Measurements from ENCODE around the gene CEACAM7. TPM values are rescaled to one million over a fixed set of nuclear protein-coding genes. Genes with fewer than 3 reads are reported as not detected.

Gene CEACAM7
- total RNA-seq, 1 experiment from 2014 or later: not detected

DNA sequence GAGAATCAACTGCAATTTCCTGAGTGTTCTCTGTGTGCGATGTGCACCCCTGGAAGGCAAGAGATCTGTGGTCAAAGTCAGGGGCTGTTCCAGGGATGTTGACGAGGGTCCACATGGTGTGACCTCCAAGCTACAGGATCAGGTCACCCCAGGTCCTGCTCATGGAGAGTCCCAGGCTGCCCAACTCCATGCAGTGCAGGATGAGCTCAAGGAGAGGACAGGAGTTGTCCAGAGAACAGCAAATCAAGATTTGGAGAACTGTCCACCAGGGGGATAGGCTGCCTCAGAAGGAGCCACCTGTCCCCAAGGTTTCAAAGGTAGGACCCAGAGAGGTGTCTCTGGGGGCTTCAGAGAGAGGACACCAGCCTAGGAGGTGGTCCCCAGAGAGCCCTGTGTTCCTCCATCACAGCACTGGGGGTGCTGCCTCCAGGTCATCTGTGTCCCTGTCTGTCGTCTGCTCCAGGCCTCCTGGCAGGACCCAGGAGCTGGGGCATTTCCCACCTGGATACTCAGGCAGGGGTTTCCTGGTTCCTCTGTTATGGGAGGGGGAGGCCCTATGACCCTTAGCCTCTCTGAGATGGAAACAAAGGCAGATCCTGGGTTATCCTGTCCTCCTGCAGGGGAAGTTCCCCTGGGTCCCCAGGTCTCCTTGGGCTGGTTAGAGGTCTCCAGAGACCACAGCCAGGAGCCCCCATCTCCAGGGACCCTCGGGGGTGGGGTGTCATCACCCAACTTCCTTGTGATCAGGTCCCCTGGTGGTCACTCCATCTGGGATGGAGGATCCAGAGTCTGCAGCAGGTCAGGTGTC lies 2.1 kb upstream of the CEACAM7 start:
- H3K9me3 ChIP-seq (ENCODE audit: control insufficient read depth in 1 of 2, insufficient read depth in 1 of 2, low read depth in 1 of 2, low read length in 2 of 2): no peaks in the 10 kb centered on the region
- intact Hi-C loops (cut with micrococcal nuclease): loop anchor here (5.0 kb wide), 1 partner anchor 48 kb away; no protein-coding TSS in a partner anchor
- H3K4me2 ChIP-seq (ENCODE audit: low read length): no peak overlapping the region
- no peak overlapping the region for H3K27ac ChIP-seq (ENCODE audit: low read depth, low read length)
- H3K4me1 ChIP-seq (ENCODE audit: control insufficient read depth in 1 of 2, insufficient read depth in 2 of 2, low read length in 2 of 2): peaks cover 0 to 5% of the 10 kb centered on the region in 2 experiments; a peak in 1 of 4 replicates
- BruUV-seq (replicated peaks): no TSS peak
- no peaks in the 10 kb centered on the region for H3K36me3 ChIP-seq (ENCODE audit: control insufficient read depth in 1 of 2, insufficient read depth in 2 of 2, low read length in 2 of 2)
- H3K4me3 ChIP-seq (replicated peaks in 1 of 2; ENCODE audit: low read depth in 1 of 2, low read length in 2 of 2): no peak overlapping the region
- H3K27me3 ChIP-seq (ENCODE audit: insufficient read depth, low read length): peaks cover 48% of the 10 kb centered on the region
- RAD21 ChIA-PET (ENCODE audit: low non-redundant PET in 1 of 2, low total read pairs in 2 of 2, uncharacterized antibody in 2 of 2, unreplicated experiment in 2 of 2): no interaction called here
- no peak overlapping the region for H3K9ac ChIP-seq (ENCODE audit: low read length)
- no peak for DNase-seq (ENCODE audit: low read depth, low spot score)
- no peak overlapping the region for H2AFZ ChIP-seq (ENCODE audit: low read depth, low read length, poor library complexity, severe bottlenecking)
- POLR2A ChIA-PET: no interaction called here
- no peak for TF ChIP-seq SRF (IDR thresholded peaks at IDR 0.05; ENCODE audit: low read depth)
- TF ChIP-seq, protein P1, sequence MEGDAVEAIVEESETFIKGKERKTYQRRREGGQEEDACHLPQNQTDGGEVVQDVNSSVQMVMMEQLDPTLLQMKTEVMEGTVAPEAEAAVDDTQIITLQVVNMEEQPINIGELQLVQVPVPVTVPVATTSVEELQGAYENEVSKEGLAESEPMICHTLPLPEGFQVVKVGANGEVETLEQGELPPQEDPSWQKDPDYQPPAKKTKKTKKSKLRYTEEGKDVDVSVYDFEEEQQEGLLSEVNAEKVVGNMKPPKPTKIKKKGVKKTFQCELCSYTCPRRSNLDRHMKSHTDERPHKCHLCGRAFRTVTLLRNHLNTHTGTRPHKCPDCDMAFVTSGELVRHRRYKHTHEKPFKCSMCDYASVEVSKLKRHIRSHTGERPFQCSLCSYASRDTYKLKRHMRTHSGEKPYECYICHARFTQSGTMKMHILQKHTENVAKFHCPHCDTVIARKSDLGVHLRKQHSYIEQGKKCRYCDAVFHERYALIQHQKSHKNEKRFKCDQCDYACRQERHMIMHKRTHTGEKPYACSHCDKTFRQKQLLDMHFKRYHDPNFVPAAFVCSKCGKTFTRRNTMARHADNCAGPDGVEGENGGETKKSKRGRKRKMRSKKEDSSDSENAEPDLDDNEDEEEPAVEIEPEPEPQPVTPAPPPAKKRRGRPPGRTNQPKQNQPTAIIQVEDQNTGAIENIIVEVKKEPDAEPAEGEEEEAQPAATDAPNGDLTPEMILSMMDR (IDR thresholded peaks at IDR 0.05 in 2 of 3, conservative IDR thresholded peaks at IDR 0.05 in 1 of 3; ENCODE audit: borderline replicate concordance in 1 of 3, insufficient read depth in 1 of 3, low read depth in 2 of 3, low read length in 2 of 3): peak in 2 of 3 experiments; percentile 18 to 23; a peak in 2 of 6 replicates
- H4K20me1 ChIP-seq (ENCODE audit: insufficient read depth): no peaks in the 10 kb centered on the region
- 0 out of 2 replicates have a peak, but pooled peaks have one; percentile 37 for ATAC-seq
- CTCF ChIA-PET: interaction anchor here (0.8 to 5.6 kb wide), 5 partner anchors 11 to 90 kb away, joined by 3 to 37 read pairs (median 11); no protein-coding TSS in a partner anchor
- no peaks in the 10 kb centered on the region for H3K79me2 ChIP-seq (ENCODE audit: insufficient read depth, low read length)
- no peaks in the 10 kb centered on the region for H3K9me2 ChIP-seq (ENCODE audit: insufficient read depth)

- H3K9me3 ChIP-seq (ENCODE audit: control insufficient read depth in 1 of 2, insufficient read depth in 1 of 2, low read depth in 1 of 2, low read length in 2 of 2): no peaks in the 10 kb centered on the region
- no peaks in the 10 kb centered on the region for H3K36me3 ChIP-seq (ENCODE audit: control insufficient read depth in 1 of 2, insufficient read depth in 2 of 2, low read length in 2 of 2)
- H3K27me3 ChIP-seq (ENCODE audit: insufficient read depth, low read length): peaks cover 63% of the 10 kb centered on the region
- intact Hi-C loops (cut with micrococcal nuclease): no loop called here
- H3K4me3 ChIP-seq (replicated peaks in 1 of 2; ENCODE audit: low read depth in 1 of 2, low read length in 2 of 2): no peak overlapping the region
- DNase-seq (ENCODE audit: low read depth, low spot score) (no peak), ATAC-seq (no peak)
- ChIA-PET POLR2A (no interaction called here), RAD21 (ENCODE audit: low non-redundant PET in 1 of 2, low total read pairs in 2 of 2, uncharacterized antibody in 2 of 2, unreplicated experiment in 2 of 2) (no interaction called here), CTCF (interaction anchor here (1.4 to 5.6 kb wide), 3 partner anchors 13 to 47 kb away, joined by 3 to 37 read pairs (median 4); no protein-coding TSS in a partner anchor)
- no peaks in the 10 kb centered on the region for H3K79me2 ChIP-seq (ENCODE audit: insufficient read depth, low read length)
- H3K4me2 ChIP-seq (ENCODE audit: low read length): no peak overlapping the region
- H3K27ac ChIP-seq (ENCODE audit: low read depth, low read length): no peak overlapping the region
- no TSS peak for BruUV-seq (replicated peaks)
- TF ChIP-seq CEBPB (IDR thresholded peaks at IDR 0.05; ENCODE audit: low read depth) (no peak), CBX3 (IDR thresholded peaks at IDR 0.05; ENCODE audit: low read depth) (no peak), SRF (IDR thresholded peaks at IDR 0.05; ENCODE audit: low read depth) (no peak), JUND (IDR thresholded peaks at IDR 0.05) (no peak), SP1 (IDR thresholded peaks at IDR 0.05; ENCODE audit: low read depth) (no peak), EZH2 (IDR thresholded peaks at IDR 0.05) (no peak), FOSL1 (IDR thresholded peaks at IDR 0.05; ENCODE audit: low read depth) (no peak), SIN3A (IDR thresholded peaks at IDR 0.05; ENCODE audit: low read depth) (no peak), ZFX (IDR thresholded peaks at IDR 0.05) (no peak), EGR1 (IDR thresholded peaks at IDR 0.05; ENCODE audit: low read depth) (no peak), ATF3 (IDR thresholded peaks at IDR 0.05) (no peak), ELF1 (IDR thresholded peaks at IDR 0.05; ENCODE audit: borderline replicate concordance, low read depth) (no peak), ZNF274 (IDR thresholded peaks at IDR 0.05; ENCODE audit: low read depth, low read length) (no peak)
- TF ChIP-seq, protein P1 (IDR thresholded peaks at IDR 0.05 in 2 of 3, conservative IDR thresholded peaks at IDR 0.05 in 1 of 3; ENCODE audit: borderline replicate concordance in 1 of 3, insufficient read depth in 1 of 3, low read depth in 2 of 3, low read length in 2 of 3): no peak
- no peaks in the 10 kb centered on the region for H4K20me1 ChIP-seq (ENCODE audit: insufficient read depth)
- peaks cover 0 to 5% of the 10 kb centered on the region in 2 experiments; a peak in 1 of 4 replicates for H3K4me1 ChIP-seq (ENCODE audit: control insufficient read depth in 1 of 2, insufficient read depth in 2 of 2, low read length in 2 of 2)
- H2AFZ ChIP-seq (ENCODE audit: low read depth, low read length, poor library complexity, severe bottlenecking): no peak overlapping the region
- no peak overlapping the region for H3K9ac ChIP-seq (ENCODE audit: low read length)
- no peaks in the 10 kb centered on the region for H3K9me2 ChIP-seq (ENCODE audit: insufficient read depth)
These were observed 617 bp upstream of the CEACAM7 start for GRCh38 chr19:41688687-41689086.
